Panc1 (cell line): ENCODE measurements around the gene MGAT4A. TPM values are rescaled to one million over a fixed set of nuclear protein-coding genes. Genes with fewer than 3 reads are reported as not detected.

ENCODE experiments used
- ATAC-seq: fragments of 200-7000 bp; cut with Tn5 transposase; 2 replicates; pipeline ENCODE4 v1.9.1; 2020; ENCODE audit warnings: mild to moderate bottlenecking, moderate library complexity
- BruUV-seq: library from RNA; stranded (reverse); fragments of 400-500 nt; replicated peaks from 2 replicates; lab custom pipeline; 2021; lab: Mats Ljungman, UMichigan
- CTCF ChIA-PET: fragments of 300-600 bp; sonication (Branson Sonifier 250); formaldehyde crosslinking; loops from one replicate; lab custom pipeline; 2022; ENCODE audit warnings: antibody characterized with exemption; lab: Charles Lee
- POLR2A ChIA-PET: fragments of 300-600 bp; sonication (Branson Sonifier 250); formaldehyde crosslinking; loops from one replicate; lab custom pipeline; 2022; ENCODE audit warnings: antibody characterized with exemption; lab: Charles Lee
- DNase-seq: peaks from one replicate; pipeline ENCODE4 v3.0.0-alpha.2; 2010; ENCODE audit warnings: low read depth, low spot score
- H3K27ac ChIP-seq: 2 replicates; pipeline ENCODE4 v1.5.1; 2011; ENCODE audit warnings: mild to moderate bottlenecking, low read length, inconsistent platforms
- H3K27me3 ChIP-seq: fragments of 200-500 bp; sonication (Bioruptor generic); 2 replicates; pipeline ENCODE4 v1.6.0; 2014; ENCODE audit warnings: low read length, inconsistent platforms; ENCODE audit not compliant: control insufficient read depth, insufficient read depth
- H3K36me3 ChIP-seq: fragments of 200-500 bp; sonication (Bioruptor generic); 2 replicates; pipeline ENCODE4 v1.5.1; 2014; ENCODE audit warnings: inconsistent platforms, mild to moderate bottlenecking, low read length, moderate library complexity; ENCODE audit not compliant: control insufficient read depth, insufficient read depth
- H3K4me1 ChIP-seq: 2 replicates; pipeline ENCODE4 v1.5.1; 2011; ENCODE audit warnings: inconsistent platforms, mild to moderate bottlenecking, low read length, moderate library complexity; ENCODE audit not compliant: control insufficient read depth, insufficient read depth
- H3K4me3 ChIP-seq, 2 experiments: 2 replicates each; pipeline ENCODE4 v1.5.1; 2011 to 2012; ENCODE audit warnings: low read depth in 2 of 2, low read length in 2 of 2, mild to moderate bottlenecking in 2 of 2, inconsistent platforms in 1 of 2, moderate library complexity in 1 of 2
- H3K9me3 ChIP-seq: fragments of 200-500 bp; sonication (Bioruptor generic); 2 replicates; pipeline ENCODE4 v1.5.1; 2014; ENCODE audit warnings: low read depth, mild to moderate bottlenecking, inconsistent platforms, low read length, moderate library complexity; ENCODE audit not compliant: control insufficient read depth, insufficient read depth
- POLR2AphosphoS5 ChIP-seq: IDR thresholded peaks from 2 replicates; pipeline ENCODE4 v1.6.1; 2012; ENCODE audit warnings: mild to moderate bottlenecking, low read depth, low read length, moderate library complexity
- REST ChIP-seq, 2 experiments: IDR thresholded peaks; 2 replicates each; pipeline ENCODE4 v1.6.1; 2011 to 2012; ENCODE audit warnings: low read depth in 2 of 2, control low read depth in 1 of 2, low read length in 1 of 2, mild to moderate bottlenecking in 1 of 2, moderate library complexity in 1 of 2; ENCODE audit not compliant: insufficient read depth in 1 of 2
- SIN3A ChIP-seq: IDR thresholded peaks from 2 replicates; pipeline ENCODE4 v1.6.1; 2012; ENCODE audit warnings: low read depth, mild to moderate bottlenecking, low read length, moderate library complexity, borderline replicate concordance; ENCODE audit not compliant: insufficient read depth
- TCF7L2 ChIP-seq: IDR thresholded peaks from 2 replicates; pipeline ENCODE4 v1.6.1; 2011; ENCODE audit warnings: mild to moderate bottlenecking, low read depth, low read length, inconsistent platforms
- in situ Hi-C: cut with HindIII; loops from 2 replicates; pipeline ENCODE4 v1.10.0; 2016; ENCODE audit warnings: low sequenced_read_pairs, low pct_unique_long_range_greater_than_20kb
- intact Hi-C: fragments of 100-400 bp; cut with micrococcal nuclease; formaldehyde crosslinking; loops from one replicate; pipeline ENCODE4 v1.10.0; 2022; ENCODE audit not compliant: unreplicated experiment
- total RNA-seq: library from RNA; stranded (reverse); gene quantifications from one replicate; pipeline ENCODE4 v1.2.1, GENCODE V29; 2021; ENCODE audit not compliant: unreplicated experiment
- TF ChIP-seq, protein P1 (sequence below): fragments of 450-650 bp; IDR thresholded peaks from 2 replicates; pipeline ENCODE4 v1.5.1; 2017; ENCODE audit warnings: mild to moderate bottlenecking

The MGAT4A gene
- total RNA-seq, 1 experiment from 2014 or later = 4.4 TPM

GRCh38 chr2:98704499-98705332 lies 26.2 kb downstream of the MGAT4A start:
- peaks cover 2% of the 10 kb centered on the region; the same call in 1 of the 2 replicates for H3K27me3 ChIP-seq
- no peaks in the 10 kb centered on the region for H3K36me3 ChIP-seq
- CTCF ChIA-PET = no interaction called here
- intact Hi-C loops (no loop called here), in situ Hi-C loops (no loop called here)
- DNase-seq (no peak), ATAC-seq (no peak)
- no peaks in the 10 kb centered on the region for H3K9me3 ChIP-seq
- no peak overlapping the region for H3K4me3 ChIP-seq
- POLR2A ChIA-PET = no interaction called here
- no TSS peak for BruUV-seq
- H3K27ac ChIP-seq = no peak overlapping the region
- TF ChIP-seq, protein P1, sequence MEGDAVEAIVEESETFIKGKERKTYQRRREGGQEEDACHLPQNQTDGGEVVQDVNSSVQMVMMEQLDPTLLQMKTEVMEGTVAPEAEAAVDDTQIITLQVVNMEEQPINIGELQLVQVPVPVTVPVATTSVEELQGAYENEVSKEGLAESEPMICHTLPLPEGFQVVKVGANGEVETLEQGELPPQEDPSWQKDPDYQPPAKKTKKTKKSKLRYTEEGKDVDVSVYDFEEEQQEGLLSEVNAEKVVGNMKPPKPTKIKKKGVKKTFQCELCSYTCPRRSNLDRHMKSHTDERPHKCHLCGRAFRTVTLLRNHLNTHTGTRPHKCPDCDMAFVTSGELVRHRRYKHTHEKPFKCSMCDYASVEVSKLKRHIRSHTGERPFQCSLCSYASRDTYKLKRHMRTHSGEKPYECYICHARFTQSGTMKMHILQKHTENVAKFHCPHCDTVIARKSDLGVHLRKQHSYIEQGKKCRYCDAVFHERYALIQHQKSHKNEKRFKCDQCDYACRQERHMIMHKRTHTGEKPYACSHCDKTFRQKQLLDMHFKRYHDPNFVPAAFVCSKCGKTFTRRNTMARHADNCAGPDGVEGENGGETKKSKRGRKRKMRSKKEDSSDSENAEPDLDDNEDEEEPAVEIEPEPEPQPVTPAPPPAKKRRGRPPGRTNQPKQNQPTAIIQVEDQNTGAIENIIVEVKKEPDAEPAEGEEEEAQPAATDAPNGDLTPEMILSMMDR = no peak
- TF ChIP-seq TCF7L2 = no peak
- no peak for TF ChIP-seq POLR2AphosphoS5
- no peak for TF ChIP-seq SIN3A
- TF ChIP-seq REST (IDR thresholded peaks at IDR 0.05; ENCODE audit: insufficient read depth in 1 of 2, low read depth in 2 of 2, low read length in 1 of 2) = no peak
- H3K4me1 ChIP-seq = no peaks in the 10 kb centered on the region

- CTCF ChIA-PET = no interaction called here
- Histone ChIP-seq H3K4me1 (no peaks in the 10 kb centered on the region), H3K36me3 (no peaks in the 10 kb centered on the region), H3K4me3 (no peak overlapping the region), H3K9me3 (no peaks in the 10 kb centered on the region), H3K27ac (no peak overlapping the region), H3K27me3 (no peaks in the 10 kb centered on the region; the same call in 1 of the 2 replicates)
- in situ Hi-C loops (no loop called here), intact Hi-C loops (no loop called here)
- no peak for DNase-seq
- ATAC-seq = no peak
- POLR2A ChIA-PET = no interaction called here
- BruUV-seq = no TSS peak
- no peak for TF ChIP-seq SIN3A
- no peak for TF ChIP-seq POLR2AphosphoS5
- no peak for TF ChIP-seq TCF7L2
- TF ChIP-seq, protein P1 = no peak
- no peak for TF ChIP-seq REST (IDR thresholded peaks at IDR 0.05; ENCODE audit: insufficient read depth in 1 of 2, low read depth in 2 of 2, low read length in 1 of 2)
Measured at GRCh38 chr2:98703738-98704137, 27.2 kb downstream of the MGAT4A start.
